Adrenal gland (tissue), 12 donors: ENCODE data around the gene COMMD1. TPM values are rescaled to one million over a fixed set of nuclear protein-coding genes. Genes with fewer than 3 reads are reported as not detected.

ENCODE experiments used
- DNase-seq, 7 donors: peaks; one replicate each; pipeline ENCODE4 v3.0.0-alpha.2; 2019 to 2020
- H3K27ac ChIP-seq, 5 donors: fragments of 200-600 bp; sonication (generic) in 4 of 5; 1 replicate in 3 of 5; 2 replicates in 2 of 5; pipeline versions ENCODE4 v1.5.1 to v1.8.0; 2016 to 2020; ENCODE audit warnings: mild to moderate bottlenecking in 1 of 5
- H3K27me3 ChIP-seq: fragments of 200-600 bp; 2 replicates; pipeline ENCODE4 v1.8.0; 2021
- H3K36me3 ChIP-seq, 2 donors: fragments of 200-600 bp; replicated peaks in 1 of 2; 1 replicate in 1 of 2; 2 replicates in 1 of 2; pipeline versions ENCODE4 v1.5.1 to v1.8.0; 2018 to 2022
- H3K4me1 ChIP-seq, 2 donors: fragments of 200-600 bp; replicated peaks in 1 of 2; 1 replicate in 1 of 2; 2 replicates in 1 of 2; pipeline versions ENCODE4 v1.5.1 to v1.8.0; 2018 to 2021
- H3K4me3 ChIP-seq, 4 donors: fragments of 200-600 bp; sonication (generic) in 3 of 4; one replicate each; pipeline ENCODE4 v1.5.1; 2016 to 2018
- H3K9me3 ChIP-seq, 3 donors: fragments of 200-600 bp; sonication (generic) in 1 of 3; replicated peaks in 1 of 3; 1 replicate in 2 of 3; 2 replicates in 1 of 3; pipeline versions ENCODE4 v1.5.1 to v1.8.0; 2016 to 2021
- POLR2A ChIP-seq, 2 donors: fragments of 450-650 bp; IDR thresholded peaks; one replicate each; pipeline ENCODE4 v1.6.1; 2017; ENCODE audit warnings: antibody characterized with exemption in 2 of 2, mild to moderate bottlenecking in 2 of 2, moderate library complexity in 1 of 2
- WGBS, 4 donors: extraction: QIAGEN DNeasy Blood & Tissue Kit in 2 of 4; methylation state at CpG; one replicate each; pipeline versions ENCODE4 v1.1.5 to v1.1.7; 2013 to 2017; 5-methylcytosine and 5-hydroxymethylcytosine counted together
- intact Hi-C, 2 donors: fragments of 100-400 bp; cut with DNase I; formaldehyde crosslinking; loops; one replicate each; pipeline versions ENCODE4 v1.14.1 to v1.15.0; 2022 to 2023
- polyA plus RNA-seq, 3 donors: library from polyadenylated mRNA; stranded (reverse); fragments of 200-250 nt in 2 of 3; fragments of 350-450 nt in 1 of 3; fragmentation: Illumina TruSeq in 1 of 3; extraction: RNeasy Lipid Tissue Mini Kit (QIAGEN cat#74804) in 1 of 3; gene quantifications; one replicate each; pipeline ENCODE4 v1.2.3, GENCODE V29; 2013 to 2014
- total RNA-seq, 9 donors: library from RNA; depleted of rRNA in 4 of 9; stranded (reverse); fragments of >200 nt in 4 of 9; fragments of 120-200 nt in 1 of 9; fragmentation: NEBNext Ultra II Directional in 1 of 9; extraction: Animal tissue kit (Norgen Biotek cat#: 25700) in 1 of 9; gene quantifications; one replicate each; pipeline versions ENCODE4 v1.1.0 to v1.2.4, GENCODE V29; 2013 to 2023
- TF ChIP-seq, protein P1 (sequence below), 6 experiments: fragments of 450-650 bp in 4 of 6; fragments of 200-600 bp in 2 of 6; sonication (generic) in 1 of 6; IDR thresholded peaks; 1 replicate in 5 of 6; 2 replicates in 1 of 6; pipeline versions ENCODE4 v1.5.1 to v1.8.0; 2016 to 2021; ENCODE audit warnings: antibody characterized with exemption in 6 of 6, mild to moderate bottlenecking in 2 of 6, moderate library complexity in 1 of 6
- donor health status: healthy with polysubstance abuse.
- donor health status: Bipolar disorder and iron deficiency.
- donor health status: DM: yes; HTN: yes; CAD: no.
- donor health status: DM: no; HTN: no; CAD: no.
- donor health status: DM: no; HTN: no; CAD: no.
- donor health status: DM: yes; HTN: yes; CAD: no.

Gene COMMD1
- total and polyA plus RNA-seq, 12 donors = 35.5 to 89.9 (median 55.4) TPM

GRCh38 chr2:61900281-61900680 is 5.2 kb upstream of the COMMD1 start:
- Histone ChIP-seq H3K9me3 (no peaks in the 10 kb centered on the region), H3K4me3 (no peak overlapping the region), H3K36me3 (no peaks in the 10 kb centered on the region), H3K4me1 (peaks cover 0 to 7% of the 10 kb centered on the region in 2 donors), H3K27ac (no peak overlapping the region), H3K27me3 (no peaks in the 10 kb centered on the region)
- TF ChIP-seq, protein P1, sequence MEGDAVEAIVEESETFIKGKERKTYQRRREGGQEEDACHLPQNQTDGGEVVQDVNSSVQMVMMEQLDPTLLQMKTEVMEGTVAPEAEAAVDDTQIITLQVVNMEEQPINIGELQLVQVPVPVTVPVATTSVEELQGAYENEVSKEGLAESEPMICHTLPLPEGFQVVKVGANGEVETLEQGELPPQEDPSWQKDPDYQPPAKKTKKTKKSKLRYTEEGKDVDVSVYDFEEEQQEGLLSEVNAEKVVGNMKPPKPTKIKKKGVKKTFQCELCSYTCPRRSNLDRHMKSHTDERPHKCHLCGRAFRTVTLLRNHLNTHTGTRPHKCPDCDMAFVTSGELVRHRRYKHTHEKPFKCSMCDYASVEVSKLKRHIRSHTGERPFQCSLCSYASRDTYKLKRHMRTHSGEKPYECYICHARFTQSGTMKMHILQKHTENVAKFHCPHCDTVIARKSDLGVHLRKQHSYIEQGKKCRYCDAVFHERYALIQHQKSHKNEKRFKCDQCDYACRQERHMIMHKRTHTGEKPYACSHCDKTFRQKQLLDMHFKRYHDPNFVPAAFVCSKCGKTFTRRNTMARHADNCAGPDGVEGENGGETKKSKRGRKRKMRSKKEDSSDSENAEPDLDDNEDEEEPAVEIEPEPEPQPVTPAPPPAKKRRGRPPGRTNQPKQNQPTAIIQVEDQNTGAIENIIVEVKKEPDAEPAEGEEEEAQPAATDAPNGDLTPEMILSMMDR (IDR thresholded peaks at IDR 0.05) = no peak
- TF ChIP-seq POLR2A (IDR thresholded peaks at IDR 0.05) = no peak
- 42 to 50% (median 46%) methylated on average over 1 of the region's 1 CpG for WGBS, 4 donors
- DNase-seq = no peak
- intact Hi-C loops = no loop called here

GRCh38 chr2:61906186-61906470 is 654 bp downstream of the COMMD1 start:
- intact Hi-C loops = no loop called here
- peak overlapping the region in 1 of 5 donors; percentile 51 for H3K27ac ChIP-seq
- WGBS, 4 donors = 0 to 1% (median 1%) methylated on average over 6 of the region's 6 CpGs
- TF ChIP-seq POLR2A (IDR thresholded peaks at IDR 0.05) = no peak
- TF ChIP-seq, protein P1 (IDR thresholded peaks at IDR 0.05) = no peak
- no peak for DNase-seq
- peaks cover 10 to 24% of the 10 kb centered on the region in 2 donors for H3K4me1 ChIP-seq
- no peaks in the 10 kb centered on the region for H3K27me3 ChIP-seq
- H3K9me3 ChIP-seq = no peaks in the 10 kb centered on the region
- peak overlapping the region; percentile 13 to 67 (median 62) for H3K4me3 ChIP-seq
- no peaks in the 10 kb centered on the region for H3K36me3 ChIP-seq

DNA sequence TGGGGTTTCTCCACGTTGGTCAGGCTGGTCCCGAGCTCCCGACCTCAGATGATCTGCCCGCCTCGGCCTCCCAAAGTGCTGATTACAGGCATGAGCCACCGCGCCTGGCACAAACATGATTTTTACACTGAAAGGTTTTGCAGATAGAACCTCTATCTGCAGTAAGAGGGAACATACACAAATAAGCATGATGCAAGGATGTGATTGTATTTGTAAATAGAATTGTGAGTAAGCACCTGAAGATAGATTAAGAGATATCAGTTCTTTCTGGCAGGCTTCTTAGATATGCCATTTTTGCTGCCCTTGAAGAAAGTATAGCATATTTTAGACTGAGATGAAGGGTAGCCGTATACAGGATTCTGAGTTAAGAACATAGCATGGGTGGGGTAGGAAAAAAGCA is 3.6 kb downstream of the COMMD1 start:
- TF ChIP-seq, protein P1 (IDR thresholded peaks at IDR 0.05) = no peak
- no peak for TF ChIP-seq POLR2A (IDR thresholded peaks at IDR 0.05)
- peaks cover 10 to 24% of the 10 kb centered on the region in 2 donors for H3K4me1 ChIP-seq
- no peak overlapping the region for H3K27ac ChIP-seq
- 93 to 96% (median 95%) methylated on average over 8 of the region's 8 CpGs for WGBS, 4 donors
- H3K4me3 ChIP-seq = no peak overlapping the region
- DNase-seq = no peak
- intact Hi-C loops = no loop called here
- no peaks in the 10 kb centered on the region for H3K27me3 ChIP-seq
- H3K36me3 ChIP-seq = no peaks in the 10 kb centered on the region
- no peaks in the 10 kb centered on the region for H3K9me3 ChIP-seq

DNA sequence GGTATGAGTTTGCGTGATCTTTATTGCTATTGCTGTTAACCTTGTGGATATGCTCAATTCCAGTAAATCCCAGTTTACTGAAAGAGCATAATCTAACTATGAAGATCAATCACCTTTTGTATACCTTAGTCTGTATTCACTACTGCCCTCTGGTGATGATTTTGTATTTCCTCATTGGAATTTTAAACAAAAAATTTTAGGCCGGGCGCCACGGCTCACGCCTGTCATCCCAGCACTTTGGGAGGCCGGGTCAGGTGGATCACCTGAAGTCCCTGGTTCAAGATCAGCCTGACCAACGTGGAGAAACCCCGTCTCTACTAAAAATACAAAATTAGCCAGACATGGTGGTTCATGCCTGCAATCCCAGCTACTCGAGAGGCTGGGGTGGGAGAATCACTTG is 5.1 kb downstream of the COMMD1 start:
- TF ChIP-seq, protein P1 (IDR thresholded peaks at IDR 0.05) = peak in 1 of 6 experiments; percentile 20
- no peak for TF ChIP-seq POLR2A (IDR thresholded peaks at IDR 0.05)
- no peak overlapping the region for H3K4me3 ChIP-seq
- no peaks in the 10 kb centered on the region for H3K9me3 ChIP-seq
- peaks cover 10 to 21% of the 10 kb centered on the region in 2 donors for H3K4me1 ChIP-seq
- no peak overlapping the region for H3K27ac ChIP-seq
- 81 to 82% (median 82%) methylated on average over 9 of the region's 9 CpGs for WGBS, 4 donors
- no peaks in the 10 kb centered on the region for H3K27me3 ChIP-seq
- no peaks in the 10 kb centered on the region for H3K36me3 ChIP-seq
- DNase-seq = no peak
- intact Hi-C loops = no loop called here
